Ramos (cell line): ENCODE data around the gene EPHA5.
"Not testable (repeated sequence)": the region's sequence is repeated elsewhere in the genome, so short reads cannot be mapped to it uniquely, and the experiment has no call there.

Experiments used
- in situ Hi-C: fragments of 300-500 bp; cut with MboI; formaldehyde crosslinking; loops from one replicate; pipeline ENCODE4 v1.14.3; 2022; ENCODE audit warnings: low sequenced_read_pairs; ENCODE audit not compliant: unreplicated experiment

EPHA5 gene

GRCh38 chr4:65391382-65391781 is 278.9 kb downstream of the EPHA5 start:
- in situ Hi-C loops: no loop called here

- in situ Hi-C loops: no loop called here
These were observed 283.4 kb downstream of the EPHA5 start for GRCh38 chr4:65386927-65387326.

DNA sequence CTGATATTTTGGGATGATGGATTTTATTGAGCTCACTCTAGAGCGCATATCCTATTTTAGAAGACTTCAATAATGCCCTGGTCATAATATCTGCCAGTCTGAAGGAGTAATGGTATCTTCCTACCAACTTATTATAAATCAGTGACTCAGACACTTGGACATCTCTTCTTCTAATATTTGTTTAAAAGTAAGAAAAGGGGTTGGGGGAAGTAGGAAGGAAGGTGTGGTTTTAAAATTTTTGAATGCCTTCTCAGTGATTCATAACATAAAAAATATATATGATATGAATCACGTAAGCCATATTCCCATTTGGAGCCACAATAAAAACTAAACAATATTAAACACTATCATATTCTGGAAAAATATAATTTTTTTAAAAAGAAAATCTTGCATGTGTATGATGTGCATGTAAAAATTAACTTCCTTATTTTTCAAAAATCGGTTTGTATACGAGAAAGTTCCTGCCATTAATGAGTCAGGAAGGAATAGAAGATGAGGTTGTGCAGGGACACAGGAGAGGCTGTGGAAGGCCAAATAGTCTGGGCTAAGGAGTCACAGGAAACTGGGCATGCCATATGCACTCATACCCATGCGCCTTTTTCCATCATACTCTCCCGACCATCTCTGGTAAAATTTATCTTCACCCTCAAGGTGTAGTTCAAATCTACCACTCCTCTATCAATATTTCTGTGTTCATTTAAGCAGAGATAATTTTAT is 286.5 kb downstream of the EPHA5 start:
- in situ Hi-C loops: no loop called here

DNA sequence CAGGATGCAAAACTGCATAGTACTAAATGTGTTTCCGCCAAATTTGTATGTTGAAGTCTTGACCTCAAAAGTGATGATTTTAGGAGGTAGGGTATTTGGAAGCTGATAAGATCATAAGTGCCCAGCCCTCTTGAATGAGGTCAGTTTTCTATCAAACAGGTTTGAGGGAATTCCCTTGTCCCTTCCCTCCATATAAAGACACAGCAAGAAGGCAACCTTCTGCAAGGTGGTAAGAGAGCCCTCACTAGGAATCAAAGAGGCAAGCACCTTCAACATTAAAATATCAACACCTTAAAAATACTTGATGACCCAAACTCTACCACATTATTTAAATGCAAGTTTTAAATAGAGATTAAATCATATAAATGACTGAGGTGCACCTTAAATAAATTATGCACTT is 288.6 kb downstream of the EPHA5 start:
- in situ Hi-C loops: no loop called here

DNA sequence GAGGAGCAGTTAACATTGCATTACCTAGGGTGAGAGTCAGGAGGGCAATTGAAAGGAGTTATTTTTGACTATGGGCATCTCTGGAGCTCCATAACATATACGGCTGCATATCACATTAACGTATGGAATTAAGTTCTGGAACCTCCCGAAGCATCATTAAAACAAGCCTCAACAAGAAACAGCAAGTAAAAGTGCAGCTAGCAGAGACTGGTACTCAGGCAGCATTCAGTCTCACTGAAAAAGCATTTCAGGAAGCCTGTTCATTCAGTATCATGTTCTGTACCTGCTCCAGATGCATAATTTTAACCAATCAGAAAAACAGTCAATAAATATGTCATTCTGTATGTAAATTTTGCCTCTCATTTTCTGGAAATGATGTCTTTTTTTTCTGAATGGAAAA is 299.6 kb downstream of the EPHA5 start:
- in situ Hi-C loops: no loop called here

- in situ Hi-C loops: no loop called here
These were observed 303.0 kb downstream of the EPHA5 start for GRCh38 chr4:65367306-65367705.

- in situ Hi-C loops: no loop called here
These were observed 311.4 kb downstream of the EPHA5 start for GRCh38 chr4:65358914-65359313.

DNA sequence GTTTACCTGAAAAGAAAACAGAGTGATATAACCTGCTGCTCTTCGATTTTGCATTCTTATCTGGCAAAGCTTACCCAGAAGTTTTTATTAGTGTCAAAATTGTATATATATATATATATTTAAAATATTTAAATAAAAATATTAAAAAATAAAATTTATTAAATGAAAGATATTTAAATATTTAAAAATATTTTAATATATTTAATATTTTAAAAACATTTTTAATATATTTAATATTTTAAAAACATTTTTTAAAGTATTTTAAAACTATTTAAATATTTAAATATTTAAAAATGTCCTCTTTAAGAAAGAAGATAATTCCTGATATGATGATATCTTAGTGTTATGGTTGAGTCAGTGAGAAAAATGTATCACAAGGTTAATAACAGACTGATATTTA is 317.2 kb downstream of the EPHA5 start:
- in situ Hi-C loops: no loop called here

- in situ Hi-C loops: no loop called here
These were observed 325.9 kb downstream of the EPHA5 start for GRCh38 chr4:65344278-65344825.

DNA sequence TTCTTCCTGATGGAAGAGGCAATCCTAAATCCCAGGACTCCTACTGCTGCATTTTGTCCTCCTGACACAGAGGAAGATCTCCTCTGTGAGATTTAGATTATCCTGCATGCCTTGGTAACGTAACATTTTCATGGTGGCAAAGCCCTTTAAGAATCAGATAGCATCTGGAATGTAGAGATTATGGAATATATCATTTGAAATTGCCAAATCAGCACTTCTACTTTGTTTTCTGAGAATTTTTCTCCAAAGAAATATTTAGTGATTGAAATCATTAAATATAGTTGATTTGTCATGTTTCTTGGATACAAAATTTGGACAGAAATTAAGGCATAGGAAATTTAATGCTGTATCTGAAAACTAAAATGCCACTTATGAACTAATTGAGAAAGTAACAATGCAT is 326.9 kb downstream of the EPHA5 start:
- in situ Hi-C loops: no loop called here

DNA sequence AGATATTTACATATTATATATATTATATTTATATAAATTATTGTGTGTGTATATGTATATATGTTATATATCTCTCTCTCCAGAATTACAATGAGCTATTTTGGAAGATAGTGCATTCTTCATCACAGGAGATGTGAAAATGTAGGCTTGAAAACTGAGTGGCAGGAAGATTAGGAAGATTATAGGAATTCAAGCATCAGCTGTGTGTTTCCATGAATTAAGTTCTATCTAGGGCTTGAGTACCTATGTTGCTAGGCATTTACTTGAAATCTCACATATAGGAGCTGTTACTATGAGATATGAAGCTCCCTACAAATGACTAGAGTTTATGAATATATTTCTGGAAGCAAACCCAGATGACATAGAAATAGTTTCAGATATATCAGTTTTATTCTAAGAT is 328.7 kb downstream of the EPHA5 start:
- in situ Hi-C loops: no loop called here

GRCh38 chr4:65340382-65341109 is 329.7 kb downstream of the EPHA5 start:
- in situ Hi-C loops: no loop called here

- in situ Hi-C loops: no loop called here
These were observed 332.9 kb downstream of the EPHA5 start for GRCh38 chr4:65337371-65337770.

DNA sequence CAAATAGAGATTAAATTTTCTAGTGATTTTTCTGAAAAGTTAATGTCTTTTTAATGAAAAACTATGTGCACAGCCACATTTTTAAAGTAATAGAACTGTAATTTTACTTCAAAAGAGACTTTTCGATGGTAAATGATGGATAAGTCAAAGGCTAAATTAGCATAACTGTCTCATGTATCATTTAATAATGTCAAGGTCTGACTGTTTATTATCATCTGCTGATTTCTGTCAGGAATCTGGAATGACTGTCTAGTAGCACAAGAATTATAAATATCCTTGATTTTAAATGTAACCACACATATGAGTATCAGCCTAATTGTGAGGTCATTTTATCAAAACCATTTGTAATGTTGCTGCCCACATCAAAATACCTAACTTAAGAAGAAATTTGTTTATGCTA is 333.8 kb downstream of the EPHA5 start:
- in situ Hi-C loops: no loop called here

GRCh38 chr4:65316534-65316933 is 353.8 kb downstream of the EPHA5 start:
- in situ Hi-C loops: no loop called here

GRCh38 chr4:65311120-65311519 is 359.2 kb downstream of the EPHA5 start:
- in situ Hi-C loops: no loop called here

DNA sequence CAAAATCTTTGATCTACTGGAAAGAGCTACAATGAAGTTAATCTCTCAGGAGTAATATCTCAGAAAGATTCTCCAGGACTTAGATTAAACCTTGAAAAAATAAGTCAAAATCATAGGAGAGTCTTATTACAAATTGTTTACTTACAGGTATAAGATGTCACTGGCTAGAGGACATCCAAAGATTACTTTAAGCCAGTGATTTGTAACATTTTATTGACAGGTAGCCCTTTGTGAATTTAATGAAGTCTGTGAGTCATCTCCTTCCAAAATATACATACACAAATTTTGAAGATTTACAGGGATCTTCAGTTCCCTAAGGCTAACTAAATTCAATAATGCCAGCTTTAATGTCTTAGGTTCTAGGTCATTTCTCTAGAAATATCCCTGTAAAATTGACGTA is 359.7 kb downstream of the EPHA5 start:
- in situ Hi-C loops: no loop called here

DNA sequence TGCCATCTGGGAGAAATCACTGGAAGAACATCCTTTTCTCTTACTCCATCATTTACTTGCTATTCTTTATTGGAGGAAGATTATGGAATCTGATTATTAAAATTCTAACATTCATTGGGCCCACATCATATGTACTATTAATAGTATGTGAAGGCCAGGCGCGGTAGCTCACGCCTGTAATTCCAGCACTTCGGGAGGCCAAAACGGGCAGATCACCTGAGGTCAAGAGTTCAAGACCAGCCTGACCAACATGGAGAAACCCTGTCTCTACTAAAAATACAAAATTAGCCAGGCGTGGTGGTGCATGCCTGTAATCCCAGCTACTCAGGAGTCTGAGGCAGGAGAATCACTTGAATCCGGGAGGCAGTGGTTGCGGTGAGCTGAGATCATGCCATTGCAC is 361.7 kb downstream of the EPHA5 start:
- in situ Hi-C loops: not testable (repeated sequence)

GRCh38 chr4:65302145-65302544 is 368.1 kb downstream of the EPHA5 start:
- in situ Hi-C loops: no loop called here

- in situ Hi-C loops: no loop called here
These were observed 374.0 kb downstream of the EPHA5 start for GRCh38 chr4:65296246-65296645.

DNA sequence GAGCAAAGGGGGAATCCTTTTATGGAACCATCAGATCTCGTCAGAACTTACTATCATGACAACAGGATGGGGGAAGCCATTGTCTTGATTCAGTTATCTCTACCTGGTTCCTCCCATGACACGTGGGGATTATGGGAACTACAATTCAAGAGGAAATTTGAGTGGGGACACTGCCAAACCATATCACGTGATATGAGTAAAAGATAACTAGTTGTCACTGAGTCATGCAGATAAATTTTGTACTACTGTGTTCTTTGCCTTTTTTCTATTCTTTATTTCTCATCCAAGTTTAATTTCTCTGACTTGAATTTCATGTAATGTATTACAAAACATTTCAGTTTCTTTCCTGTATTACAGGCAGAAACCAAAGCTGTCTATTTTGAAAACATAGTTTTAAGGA is 383.2 kb downstream of the EPHA5 start:
- in situ Hi-C loops: no loop called here
